GM19397 (cell line): ENCODE results near the gene FOLR1.

Experiments
- ATAC-seq: cut with Tn5 transposase; IDR thresholded peaks from one replicate; pipeline ENCODE4 v1.9.1; 2021; ENCODE audit warnings: mild to moderate bottlenecking, moderate library complexity; ENCODE audit not compliant: unreplicated experiment

Gene FOLR1

GRCh38 chr11:72234514-72234830, 42.5 kb downstream of the FOLR1 start:
- no peak for ATAC-seq

GRCh38 chr11:72234920-72235319, 43.0 kb downstream of the FOLR1 start:
- ATAC-seq: no peak

DNA sequence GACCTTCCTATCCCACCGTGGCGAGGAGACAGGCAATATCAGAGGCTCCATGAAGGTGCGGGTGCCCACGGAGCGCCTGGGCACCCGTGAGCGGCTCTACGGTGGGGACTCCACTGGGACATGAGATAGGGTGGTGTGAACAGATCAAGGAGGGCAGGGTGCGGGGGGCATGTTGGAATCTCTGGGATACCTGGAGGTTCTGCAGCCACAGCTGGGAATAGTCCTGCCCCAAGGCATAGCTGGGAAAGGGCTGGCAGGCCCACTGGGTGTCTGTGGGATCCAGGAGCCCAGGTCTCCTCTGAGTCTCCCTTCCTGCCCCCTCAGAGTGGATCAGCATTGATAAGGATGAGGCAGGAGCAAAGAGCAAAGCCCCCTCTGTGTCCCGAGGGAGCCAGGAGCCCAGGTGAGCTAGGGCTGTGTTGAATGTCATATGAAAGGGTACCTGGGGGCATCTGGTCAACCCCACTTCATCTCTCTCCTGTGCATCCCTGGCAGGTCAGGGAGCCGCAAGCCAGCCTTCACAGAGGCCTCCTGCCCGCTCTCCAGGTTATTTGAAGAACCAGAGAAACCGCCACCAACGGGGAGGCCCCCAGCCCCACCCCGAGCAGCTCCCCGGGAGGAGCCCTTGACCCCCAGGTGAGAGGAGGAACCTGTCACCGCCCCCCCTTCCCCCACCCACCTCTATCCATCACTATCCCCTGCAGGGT, 43.6 kb downstream of the FOLR1 start:
- no peak for ATAC-seq

- ATAC-seq: no peak
Measured at GRCh38 chr11:72236083-72236697, 44.2 kb downstream of the FOLR1 start.

DNA sequence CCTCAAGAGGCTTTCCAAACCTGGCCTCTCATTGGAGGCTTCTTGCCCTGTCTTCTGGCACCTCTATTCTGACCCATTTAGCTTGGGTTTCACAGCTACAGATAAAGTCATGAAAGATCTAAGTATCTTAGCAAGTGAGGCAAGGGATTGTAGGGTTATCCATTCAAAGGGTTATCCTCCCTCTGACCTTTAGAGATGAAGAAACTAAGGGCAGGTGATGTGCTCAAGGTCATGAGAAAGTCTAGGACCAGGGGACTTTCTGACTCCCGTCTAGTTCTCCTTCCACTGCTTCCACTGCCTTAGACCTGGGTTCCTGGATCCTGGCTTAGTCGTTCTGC, 44.8 kb downstream of the FOLR1 start:
- ATAC-seq: no peak

- ATAC-seq: no peak
Measured at GRCh38 chr11:72237112-72237931, 45.4 kb downstream of the FOLR1 start.

- no peak for ATAC-seq
Measured at GRCh38 chr11:72238040-72238450, 46.1 kb downstream of the FOLR1 start.

DNA sequence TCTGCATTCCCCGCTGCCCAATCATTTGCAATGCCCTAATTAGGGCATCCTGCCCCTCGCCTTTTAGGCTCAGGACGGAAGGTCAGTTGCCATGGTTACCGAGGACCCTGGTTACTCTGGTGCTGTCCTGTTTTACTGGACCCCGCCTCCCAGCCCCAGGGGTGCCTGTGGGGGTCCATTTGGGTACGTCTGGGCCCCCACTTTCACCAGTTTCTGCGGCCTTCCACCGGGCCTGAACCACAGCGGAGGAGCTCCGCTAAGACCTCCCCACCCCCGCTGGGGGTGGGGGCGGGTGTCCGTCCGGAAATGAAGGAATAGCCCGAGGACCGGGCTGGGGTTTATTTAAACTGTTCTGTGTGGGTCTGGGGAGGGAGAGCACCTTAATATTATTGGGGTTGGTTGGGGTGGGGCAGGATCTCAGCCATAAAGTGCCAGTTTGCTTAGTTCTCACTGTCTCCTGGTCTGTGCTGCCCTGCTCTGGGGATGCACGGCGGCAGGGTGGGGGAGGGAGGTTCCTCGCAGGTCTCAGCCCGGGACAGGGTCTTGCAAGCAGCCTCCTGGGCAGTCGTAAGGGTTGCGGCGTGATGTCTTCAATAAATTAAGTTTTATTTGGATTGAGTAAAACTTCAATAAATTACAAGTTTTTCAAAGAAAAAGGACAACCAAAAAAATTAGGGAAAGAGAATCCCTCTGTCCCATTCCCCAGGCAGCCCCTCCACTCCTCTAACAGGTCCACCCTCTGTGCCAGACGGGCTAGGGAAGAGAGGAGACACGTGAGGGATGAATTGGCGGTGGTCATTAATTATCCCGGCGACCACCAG, 46.8 kb downstream of the FOLR1 start:
- no peak for ATAC-seq

DNA sequence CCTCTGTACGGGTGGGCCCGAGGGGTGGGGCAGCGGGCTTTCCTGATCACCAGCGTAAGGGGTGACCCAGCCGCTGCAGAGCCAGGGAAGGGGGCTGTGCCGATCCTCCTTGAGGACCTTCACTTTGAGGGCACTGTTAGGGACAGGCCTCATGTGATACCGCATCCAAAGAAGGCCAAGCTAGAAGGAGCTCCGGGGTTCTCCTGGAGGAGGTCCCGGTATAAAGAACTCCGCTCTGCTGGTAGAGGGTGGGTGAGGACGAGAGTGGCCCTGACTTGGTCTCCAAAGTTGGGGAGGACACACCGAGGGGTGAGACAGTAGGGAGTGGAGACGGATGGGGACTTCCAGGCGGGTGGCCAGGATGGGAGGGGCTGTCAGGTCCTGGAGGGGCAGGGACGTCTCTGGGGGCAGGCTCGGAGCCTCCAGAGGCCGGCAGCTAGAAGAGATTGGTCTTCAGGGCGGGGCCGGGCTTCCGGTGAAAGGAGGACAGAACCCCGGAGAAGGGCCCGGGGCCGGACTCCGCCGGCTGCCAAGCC, 47.4 kb downstream of the FOLR1 start:
- ATAC-seq: no peak

- no peak for ATAC-seq
Measured at GRCh38 chr11:72239849-72240460, 48.0 kb downstream of the FOLR1 start.

DNA sequence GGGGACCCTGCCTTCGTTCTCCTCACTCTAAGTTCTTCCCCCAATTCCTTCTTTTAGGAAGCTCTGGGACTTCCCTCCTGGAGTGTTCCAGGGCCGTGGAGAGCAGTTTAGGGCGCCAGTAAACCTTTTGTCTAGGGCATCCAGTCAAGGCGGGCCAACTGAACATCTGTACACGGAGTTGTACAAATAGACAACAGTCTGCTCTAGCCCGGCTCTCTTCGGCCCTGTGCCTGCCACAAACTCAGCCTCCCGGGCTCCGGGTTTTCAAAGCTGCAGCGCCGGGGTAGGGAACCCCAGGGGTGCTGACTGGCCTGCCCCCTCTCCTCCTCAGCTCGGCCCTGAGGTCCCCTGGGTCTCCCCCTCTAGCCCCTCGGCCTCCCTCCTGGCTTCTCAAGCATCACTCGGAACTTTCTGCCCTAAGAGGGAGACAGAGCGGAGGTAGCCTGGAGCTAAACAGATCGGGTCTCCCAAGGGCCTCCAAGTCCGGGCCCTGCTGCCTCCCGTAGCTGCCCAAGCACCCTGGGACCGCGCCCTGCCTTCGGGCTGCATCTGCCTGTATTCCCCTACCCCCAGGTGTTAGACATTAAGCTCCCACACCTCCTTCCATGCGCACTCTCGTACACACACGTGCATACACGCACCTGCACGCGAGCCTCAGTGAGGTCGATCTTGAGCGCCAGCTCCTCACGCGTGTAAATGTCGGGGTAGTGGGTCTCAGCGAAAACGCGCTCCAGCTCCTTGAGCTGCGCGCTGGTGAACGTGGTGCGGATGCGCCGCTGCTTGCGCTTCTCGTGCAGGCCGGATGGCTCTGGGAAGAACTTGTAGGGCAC, 48.7 kb downstream of the FOLR1 start:
- ATAC-seq: no peak

DNA sequence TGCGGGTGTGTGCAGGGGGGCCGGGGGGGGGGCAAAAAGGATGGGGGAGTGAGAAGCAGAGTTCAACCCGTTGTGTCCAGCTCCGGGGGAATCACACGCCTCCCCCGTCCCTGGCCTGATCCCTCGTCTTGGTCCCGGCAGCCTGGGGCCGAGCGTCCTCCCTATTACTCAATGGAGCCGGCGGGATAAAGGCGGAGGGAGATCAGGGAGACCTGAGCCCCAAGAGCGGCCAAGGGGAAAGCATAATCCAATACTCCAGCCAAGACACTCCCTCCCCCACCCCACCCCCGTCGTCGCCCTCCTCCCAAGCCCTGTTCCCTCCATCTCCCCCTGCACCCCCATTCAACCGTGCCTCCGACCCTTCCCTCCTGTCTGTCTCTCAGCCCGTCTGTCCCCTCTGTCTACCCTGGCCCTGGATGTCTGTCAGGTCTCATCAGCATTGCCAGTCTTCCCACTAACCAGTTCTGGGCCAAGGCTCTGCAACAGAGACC, 49.4 kb downstream of the FOLR1 start:
- no peak for ATAC-seq

DNA sequence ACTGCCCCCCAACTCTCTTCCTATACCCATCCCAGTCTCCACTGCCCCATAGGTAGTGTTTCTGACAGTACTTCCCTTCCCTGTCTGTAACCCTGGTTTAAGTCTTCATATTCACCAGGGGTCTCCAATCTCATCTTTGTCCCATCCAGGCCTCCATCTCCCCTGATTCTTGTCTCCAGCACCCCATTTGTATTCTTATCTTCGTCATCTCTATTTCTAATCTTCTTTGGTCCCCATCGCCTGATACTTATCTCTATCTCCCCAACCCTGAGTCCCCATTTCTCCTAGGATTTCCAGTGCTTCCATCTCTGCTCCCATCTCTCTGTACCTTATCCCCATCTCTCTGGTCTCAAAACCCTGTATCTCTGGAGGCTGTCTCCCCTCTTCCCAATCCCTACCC, 50.2 kb downstream of the FOLR1 start:
- no peak for ATAC-seq

DNA sequence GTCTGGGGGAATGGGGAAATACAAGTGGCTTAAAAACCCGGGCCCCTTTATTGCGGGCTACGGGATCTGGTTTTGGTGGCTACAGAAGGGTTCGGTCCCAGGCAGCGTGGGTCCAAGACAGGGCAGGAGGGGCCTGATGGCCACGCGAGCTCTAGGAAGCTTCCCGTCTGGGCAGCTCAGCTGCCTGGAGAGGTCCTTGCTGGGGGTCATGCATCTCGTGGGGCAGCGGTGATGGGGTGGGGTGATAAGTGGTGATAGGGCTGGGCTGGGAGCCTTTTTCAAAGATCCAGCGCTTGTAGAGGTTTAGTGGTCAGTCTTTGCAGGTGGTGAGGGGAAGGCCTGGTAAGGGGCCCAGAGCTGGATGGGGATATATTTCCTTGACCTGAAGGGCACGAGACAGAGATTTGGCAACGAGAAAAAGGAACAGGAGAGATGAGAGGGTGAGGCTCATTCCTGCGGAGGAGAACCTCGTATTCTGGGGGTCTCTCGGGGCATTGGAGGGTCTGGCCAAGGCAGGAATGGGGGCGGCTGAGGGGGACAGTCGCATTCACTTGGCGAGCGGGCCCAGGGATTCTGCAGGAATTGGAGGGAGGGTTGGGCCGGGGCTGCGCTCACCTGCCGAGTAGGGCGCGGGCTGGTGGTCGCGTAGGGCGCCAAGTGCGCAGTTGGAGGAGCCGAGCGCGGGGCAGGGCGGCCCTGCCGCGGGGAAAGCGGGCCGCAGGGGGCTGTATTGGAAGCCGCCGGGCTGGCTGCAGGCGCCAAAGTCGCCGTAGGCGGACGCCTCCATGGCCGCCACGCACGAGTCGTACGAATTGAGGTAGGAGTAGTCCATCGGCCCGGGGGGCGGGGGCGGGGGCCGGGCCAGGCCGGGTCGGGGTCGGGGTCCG, 51.5 kb downstream of the FOLR1 start:
- ATAC-seq: no peak

- ATAC-seq: no peak
Measured at GRCh38 chr11:72244060-72244360, 52.1 kb downstream of the FOLR1 start, which contains the start of gene PHOX2A. Gene PHOX2A, minus strand, starts transcription at chr11:72244176. Its CDS starts 172 bp downstream, at chr11:72244004.

GRCh38 chr11:72244361-72245262, 52.7 kb downstream of the FOLR1 start:
- no peak for ATAC-seq

GRCh38 chr11:72245263-72245816, 53.4 kb downstream of the FOLR1 start:
- no peak for ATAC-seq
